Osteocyte (in vitro differentiated cells): Measurements from ENCODE around the gene TPSB2. TPM values are rescaled to one million over a fixed set of nuclear protein-coding genes. Genes with fewer than 3 reads are reported as not detected.

Experiments
- DNase-seq: peaks from one replicate; pipeline ENCODE4 v3.0.0; 2021; ENCODE audit warnings: mixed read lengths; ENCODE audit not compliant: unreplicated experiment; ENCODE audit errors: extremely low spot score
- H3K27ac Mint-ChIP-seq: one replicate; pipeline ENCODE4 v1.8.0; 2021; ENCODE audit warnings: mild to moderate bottlenecking, mixed read lengths; ENCODE audit not compliant: unreplicated experiment
- H3K27me3 Mint-ChIP-seq: one replicate; pipeline ENCODE4 v1.8.0; 2021; ENCODE audit warnings: mixed read lengths; ENCODE audit not compliant: unreplicated experiment
- H3K36me3 Mint-ChIP-seq: one replicate; pipeline ENCODE4 v1.8.0; 2021; ENCODE audit warnings: mixed read lengths; ENCODE audit not compliant: unreplicated experiment
- H3K4me1 Mint-ChIP-seq: one replicate; pipeline ENCODE4 v1.8.0; 2021; ENCODE audit warnings: mixed read lengths; ENCODE audit not compliant: unreplicated experiment
- H3K4me3 Mint-ChIP-seq: one replicate; pipeline ENCODE4 v1.8.0; 2021; ENCODE audit warnings: mild to moderate bottlenecking, moderate library complexity, mixed read lengths; ENCODE audit not compliant: unreplicated experiment
- H3K9me3 Mint-ChIP-seq: one replicate; pipeline ENCODE4 v1.8.0; 2021; ENCODE audit warnings: mixed read lengths; ENCODE audit not compliant: unreplicated experiment
- CTCF ChIP-seq: fragments of 200-600 bp; sonication (generic); IDR thresholded peaks from 2 replicates; pipeline ENCODE4 v1.5.0; 2021; ENCODE audit warnings: antibody characterized with exemption, mild to moderate bottlenecking, moderate library complexity
- total RNA-seq: library from RNA; stranded (reverse); gene quantifications from 2 replicates; pipeline ENCODE4 v1.2.1, GENCODE V29; 2021

The TPSB2 gene
- total RNA-seq, 1 donor from 2014 or later, result not detected

GRCh38 chr16:1198194-1198593 is 31.8 kb downstream of the TPSB2 start:
- Mint-ChIP-seq H3K9me3 (no peaks in the 10 kb centered on the region), H3K27ac (no peak overlapping the region), H3K27me3 (no peaks in the 10 kb centered on the region), H3K4me1 (no peaks in the 10 kb centered on the region), H3K4me3 (no peak overlapping the region), H3K36me3 (peaks cover 5% of the 10 kb centered on the region)
- TF ChIP-seq CTCF, result no peak
- no peak for DNase-seq

DNA sequence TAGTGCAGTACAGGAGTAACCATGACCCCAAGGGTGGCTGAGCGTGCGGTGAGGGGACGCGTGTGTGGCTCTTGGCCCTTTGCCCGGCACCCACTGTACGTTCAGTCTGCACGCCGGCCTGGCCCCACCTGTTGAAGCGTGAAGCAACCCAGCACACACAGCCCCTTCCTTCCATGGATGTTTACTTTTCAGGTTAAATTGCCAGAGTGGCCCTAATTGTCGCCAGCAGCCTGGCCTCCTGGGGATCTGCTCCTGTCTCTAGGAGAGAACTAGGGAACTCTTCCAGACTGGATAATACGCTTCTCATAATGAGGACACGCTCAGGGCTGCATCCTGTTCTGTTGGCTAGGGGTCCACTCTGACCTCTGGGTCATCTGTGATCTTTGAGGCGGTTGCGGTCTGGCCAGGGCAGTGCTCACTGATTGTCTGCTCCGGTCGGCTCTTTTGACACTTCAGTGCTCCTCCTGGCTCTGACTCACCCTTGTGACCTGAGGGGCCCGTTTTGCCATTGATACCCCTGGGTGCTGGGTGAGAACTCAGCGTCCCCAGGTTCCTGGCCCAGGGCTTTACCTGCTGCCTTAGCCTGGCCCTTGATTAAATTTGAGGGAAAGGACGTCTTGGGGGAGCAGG is 32.6 kb downstream of the TPSB2 start:
- Mint-ChIP-seq H3K4me1 (no peaks in the 10 kb centered on the region), H3K36me3 (peaks cover 5% of the 10 kb centered on the region), H3K27me3 (no peaks in the 10 kb centered on the region), H3K27ac (no peak overlapping the region), H3K4me3 (no peak overlapping the region), H3K9me3 (no peaks in the 10 kb centered on the region)
- no peak for TF ChIP-seq CTCF
- DNase-seq, result no peak

DNA sequence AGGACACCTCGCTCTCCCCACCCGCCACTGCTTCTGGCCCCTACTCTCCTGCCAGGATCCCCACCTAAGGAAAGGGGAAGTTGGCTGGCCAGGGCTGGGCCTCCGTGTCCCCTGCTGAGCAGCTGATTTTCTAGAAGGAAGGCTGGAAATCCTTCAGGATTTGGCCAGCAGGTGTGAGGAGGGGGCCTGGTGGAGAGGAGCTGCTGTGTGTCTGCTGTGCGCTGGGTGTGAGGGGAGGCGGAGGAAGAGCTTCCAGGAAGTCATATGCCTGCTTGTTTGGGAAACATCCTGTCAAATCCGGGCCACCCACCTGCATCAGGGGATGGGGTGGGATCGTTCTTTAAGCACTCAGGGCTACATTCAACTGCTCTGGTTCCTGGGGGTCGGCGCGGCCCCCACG is 33.5 kb downstream of the TPSB2 start:
- Mint-ChIP-seq H3K9me3 (no peaks in the 10 kb centered on the region), H3K36me3 (peaks cover 4% of the 10 kb centered on the region), H3K4me3 (no peak overlapping the region), H3K4me1 (no peaks in the 10 kb centered on the region), H3K27me3 (no peaks in the 10 kb centered on the region), H3K27ac (no peak overlapping the region)
- no peak for TF ChIP-seq CTCF
- no peak for DNase-seq

DNA sequence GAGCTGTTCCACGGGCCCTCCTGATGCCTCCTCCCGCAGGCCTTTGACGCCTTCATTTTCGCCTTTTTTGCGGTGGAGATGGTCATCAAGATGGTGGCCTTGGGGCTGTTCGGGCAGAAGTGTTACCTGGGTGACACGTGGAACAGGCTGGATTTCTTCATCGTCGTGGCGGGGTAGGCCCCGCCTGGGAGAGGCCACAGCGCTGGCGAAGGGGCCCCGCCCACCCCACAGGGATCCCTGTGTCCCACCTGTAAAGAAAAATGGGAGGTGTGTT is 34.7 kb downstream of the TPSB2 start:
- no peak overlapping the region for H3K4me3 Mint-ChIP-seq
- no peak overlapping the region for H3K27ac Mint-ChIP-seq
- no peaks in the 10 kb centered on the region for H3K9me3 Mint-ChIP-seq
- H3K36me3 Mint-ChIP-seq, result no peaks in the 10 kb centered on the region
- no peak for TF ChIP-seq CTCF
- DNase-seq, result no peak
- no peaks in the 10 kb centered on the region for H3K27me3 Mint-ChIP-seq
- no peaks in the 10 kb centered on the region for H3K4me1 Mint-ChIP-seq

GRCh38 chr16:1194665-1195392 is 35.2 kb downstream of the TPSB2 start:
- Mint-ChIP-seq H3K27me3 (no peaks in the 10 kb centered on the region), H3K27ac (no peak overlapping the region), H3K4me1 (no peaks in the 10 kb centered on the region), H3K4me3 (no peak overlapping the region), H3K36me3 (no peaks in the 10 kb centered on the region), H3K9me3 (no peaks in the 10 kb centered on the region)
- peak; percentile 95 for TF ChIP-seq CTCF
- no peak for DNase-seq
